Posterior cingulate gyrus (tissue), 11 donors: ENCODE measurements around the gene OR2V2.
A peak's percentile ranks its signal among the peaks of the same experiment; 100 is the strongest.

Experiments used
- DNase-seq, 10 donors: peaks; one replicate each; pipeline versions ENCODE4 v3.0.0 to v3.0.0-alpha.2; 2020 to 2021; ENCODE audit warnings: mixed read lengths in 3 of 10
- intact Hi-C: fragments of 100-400 bp; cut with DNase I; formaldehyde crosslinking; loops from one replicate; pipeline ENCODE4 v1.15.1; 2023

Gene OR2V2

DNA sequence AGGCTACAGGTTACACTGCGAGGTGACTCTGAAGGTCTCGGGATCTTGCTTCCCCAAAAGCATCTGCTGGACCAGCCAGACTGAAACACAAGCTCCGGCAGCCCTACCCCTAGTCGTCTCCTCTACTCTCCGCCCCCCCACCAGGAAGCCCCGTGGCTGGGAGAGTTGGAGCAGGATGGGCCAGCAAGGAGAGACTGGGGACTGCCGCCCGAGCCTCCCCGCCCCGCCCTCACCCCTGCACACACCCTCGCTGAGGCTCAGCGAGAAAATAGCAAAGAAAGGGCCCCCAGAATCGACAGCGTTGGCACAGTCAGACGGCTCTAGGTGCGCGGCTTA lies 56.4 kb downstream of the OR2V2 start:
- intact Hi-C loops: no loop called here

DNA sequence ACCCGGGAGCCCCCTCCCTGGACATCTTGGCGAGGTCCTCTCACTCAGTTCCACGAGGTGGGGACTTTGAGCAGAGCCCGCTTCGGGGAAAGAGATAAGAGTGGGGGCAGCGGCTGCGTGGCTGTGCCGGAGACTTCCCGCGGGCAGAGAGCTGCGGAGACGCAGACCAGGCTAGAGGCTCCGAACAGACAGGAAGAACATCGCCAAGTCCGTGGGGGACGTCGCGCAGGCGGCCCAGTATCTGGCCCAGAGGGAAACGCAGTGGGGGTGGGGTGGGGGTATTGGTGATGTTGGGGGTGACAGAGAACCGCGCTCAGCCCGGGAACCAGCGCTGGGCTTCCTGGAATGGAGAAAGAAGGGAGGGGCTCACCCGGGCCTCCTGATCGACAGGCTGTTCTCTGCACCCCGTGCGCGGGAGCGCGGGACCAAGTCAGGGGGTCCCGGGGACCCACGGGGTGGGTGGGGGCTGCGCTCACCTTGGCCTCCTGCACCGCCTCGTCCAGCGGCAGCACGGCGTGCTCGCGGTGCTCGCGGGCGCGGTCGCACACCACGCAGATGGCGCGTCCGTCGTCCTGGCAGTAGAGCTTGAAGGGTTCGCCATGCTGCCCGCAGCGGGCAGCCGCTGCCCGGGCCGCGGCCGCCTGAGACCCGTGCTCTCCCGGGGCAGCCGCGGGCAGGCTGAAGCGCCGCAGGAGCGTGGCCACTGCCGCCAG lies 56.9 kb downstream of the OR2V2 start:
- DNase-seq: peak in 2 of 10 donors; percentile 78 to 87
- intact Hi-C loops: no loop called here

More for the DNA sequence above, 56.4 kb downstream of the OR2V2 start:
- peak in 1 of 10 donors; percentile 47 for DNase-seq

DNA sequence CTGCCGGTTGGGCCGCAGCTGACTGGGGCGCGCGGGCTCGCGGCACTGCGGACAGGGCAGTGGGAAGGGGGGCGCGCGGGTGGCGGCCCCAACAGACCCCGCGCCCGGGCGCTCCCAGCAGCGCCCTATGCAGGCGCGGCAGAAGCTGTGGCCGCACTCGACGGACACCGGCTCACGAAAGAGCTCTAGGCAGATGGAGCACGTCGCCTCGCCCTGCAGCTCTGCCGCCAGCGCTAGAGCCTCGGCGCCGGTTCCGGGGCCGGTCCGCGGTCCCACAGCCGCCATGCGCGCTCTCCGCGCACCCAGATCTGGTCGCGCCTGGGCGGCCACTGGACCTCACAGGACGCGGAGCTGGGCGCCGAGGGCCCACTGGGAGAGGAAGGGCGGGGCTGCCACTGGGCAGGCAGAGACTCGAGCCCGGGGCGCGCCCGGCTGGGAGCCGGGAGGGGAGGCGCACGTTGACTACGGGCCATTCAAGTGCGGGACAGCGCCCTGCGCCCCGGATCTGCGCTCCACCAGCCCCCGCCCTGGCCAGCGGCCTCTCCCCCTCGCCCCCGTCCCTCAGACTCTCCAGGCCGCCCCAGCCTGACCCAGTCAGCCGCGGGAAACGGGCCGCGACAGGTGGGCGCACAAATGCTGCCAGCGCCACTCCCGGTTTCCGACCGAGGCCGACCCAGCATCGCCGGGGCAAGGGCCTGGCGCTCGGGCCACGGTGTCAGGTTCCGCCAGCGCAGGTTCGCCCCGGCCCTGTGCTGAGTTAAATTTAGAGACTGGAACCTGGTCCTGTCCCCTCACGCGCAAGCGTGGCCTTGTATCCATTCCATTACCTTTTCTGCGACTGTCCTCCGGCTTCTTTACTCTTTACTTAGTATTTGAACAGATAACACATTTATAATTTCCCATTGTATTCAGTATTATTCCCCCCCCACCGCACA lies 57.7 kb downstream of the OR2V2 start, which contains the start of gene TRIM7:
Gene TRIM7 (minus strand): TSS at position 371 of the 935 bp plus-strand sequence. CDS start 86 bp downstream, at position 285.
- intact Hi-C loops: no loop called here

DNA sequence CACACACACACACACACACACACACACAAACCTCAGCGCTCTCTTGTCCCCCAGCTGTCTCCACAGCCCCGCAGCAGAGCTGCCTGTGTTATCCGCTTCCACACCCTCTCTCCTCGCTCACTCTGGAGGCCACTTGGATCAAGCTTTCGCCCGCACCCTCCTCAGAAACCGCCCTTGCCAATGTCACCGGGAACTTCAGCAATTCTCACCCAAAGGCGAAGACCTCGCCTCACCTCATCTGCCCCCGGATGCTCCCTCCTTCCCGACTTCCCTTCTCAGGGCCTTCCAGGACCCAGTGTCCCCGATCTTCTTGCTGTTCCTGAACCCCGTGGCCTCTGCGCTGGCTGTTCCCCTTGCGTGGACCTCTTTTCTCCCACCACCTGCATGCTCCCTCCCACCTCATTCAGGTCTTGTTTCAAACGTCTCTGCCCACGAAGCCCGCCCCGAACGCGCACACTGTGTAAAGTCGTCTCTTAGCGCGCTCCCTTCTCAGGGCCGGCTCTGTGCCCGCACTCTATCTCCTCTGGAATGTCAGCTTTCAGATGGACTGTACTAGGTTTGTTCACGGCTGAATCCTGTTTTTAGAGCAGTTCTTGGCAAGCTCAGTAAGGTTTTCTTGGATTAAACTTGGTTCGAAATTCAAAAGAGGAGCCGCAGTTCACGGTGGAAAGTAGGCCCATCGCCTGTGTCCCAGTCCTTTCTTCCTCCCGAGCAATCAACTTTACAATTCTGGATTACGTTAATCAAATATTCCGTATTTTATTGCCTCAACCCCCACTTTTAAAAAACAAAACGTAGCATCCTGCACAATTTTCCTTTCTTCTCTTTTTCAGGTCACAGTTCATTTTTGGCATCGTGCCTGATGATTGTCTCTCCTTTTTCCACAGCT lies 58.6 kb downstream of the OR2V2 start:
- intact Hi-C loops: loop anchor here (1.0 to 2.0 kb wide), 2 partner anchors 12 to 15 kb away; no protein-coding TSS in a partner anchor
- DNase-seq: peak in 1 of 10 donors; percentile 88

More for the DNA sequence above, 57.7 kb downstream of the OR2V2 start, which contains the start of gene TRIM7:
- DNase-seq: peak in 3 of 10 donors; percentile 38 to 90 (median 85)

DNA sequence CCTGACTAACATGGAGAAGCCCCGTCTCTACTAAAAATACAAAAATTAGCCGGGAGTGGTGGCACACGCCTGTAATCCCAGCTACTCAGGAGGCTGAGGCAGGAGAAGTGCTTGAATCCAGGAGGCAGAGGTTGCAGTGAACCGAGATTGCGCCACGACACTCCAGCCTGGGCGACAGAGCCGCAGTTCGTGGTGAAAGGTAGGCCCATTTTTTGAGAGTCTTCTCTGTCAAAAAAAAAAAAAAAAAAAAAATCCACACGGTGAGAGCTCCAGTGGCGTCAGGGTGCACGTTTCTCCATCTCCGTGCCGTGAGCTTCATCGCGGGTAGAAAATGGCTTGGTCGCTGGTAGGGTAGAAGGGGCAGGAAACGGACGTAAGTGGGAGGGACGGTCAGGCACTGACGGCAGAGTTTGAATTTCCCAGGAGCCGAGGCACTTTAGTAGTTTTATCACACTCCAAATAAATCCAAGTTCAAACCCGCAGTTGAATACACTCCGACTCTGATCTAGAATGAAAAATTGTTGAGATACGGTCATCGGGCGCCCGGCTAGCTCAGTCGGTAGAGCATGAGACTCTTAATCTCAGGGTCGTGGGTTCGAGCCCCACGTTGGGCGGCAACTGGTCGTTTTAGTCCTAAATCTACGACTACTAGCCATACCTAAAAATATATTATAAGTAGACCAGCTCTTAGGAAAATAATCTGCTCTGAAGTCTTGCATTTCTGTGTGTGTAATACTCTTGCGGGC lies 60.0 kb downstream of the OR2V2 start:
- DNase-seq: peak in 9 of 10 donors; percentile 65 to 95 (median 76)
- intact Hi-C loops: loop anchor here (2.0 kb wide), 1 partner anchor 17 kb away; no protein-coding TSS in a partner anchor

DNA sequence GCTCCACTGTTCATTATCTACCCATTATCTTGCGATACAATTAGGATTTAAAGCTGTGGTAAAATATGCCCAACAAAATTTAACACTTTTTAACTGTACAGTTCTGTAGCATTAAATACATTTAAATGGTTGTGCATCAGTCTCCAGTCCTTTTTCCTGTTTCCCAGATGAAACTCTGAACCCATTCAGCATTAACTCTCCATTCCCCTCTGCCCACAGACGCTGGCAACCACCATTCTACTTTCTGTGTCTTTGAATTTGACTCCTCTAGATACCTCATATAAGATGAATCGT lies 60.5 kb downstream of the OR2V2 start:
- DNase-seq: peak in 1 of 10 donors; percentile 7
- intact Hi-C loops: loop anchor here (2.0 kb wide), 1 partner anchor 17 kb away; no protein-coding TSS in a partner anchor
